Cerebellar nuclear complex (tissue), 1 donor: ENCODE measurements around the gene S100A10.

ENCODE experiments used
- DNase-seq, 2 experiments: peaks; one replicate each; lab custom pipeline; 2025; lab: John Stamatoyannopoulos, UW

The S100A10 gene

DNA sequence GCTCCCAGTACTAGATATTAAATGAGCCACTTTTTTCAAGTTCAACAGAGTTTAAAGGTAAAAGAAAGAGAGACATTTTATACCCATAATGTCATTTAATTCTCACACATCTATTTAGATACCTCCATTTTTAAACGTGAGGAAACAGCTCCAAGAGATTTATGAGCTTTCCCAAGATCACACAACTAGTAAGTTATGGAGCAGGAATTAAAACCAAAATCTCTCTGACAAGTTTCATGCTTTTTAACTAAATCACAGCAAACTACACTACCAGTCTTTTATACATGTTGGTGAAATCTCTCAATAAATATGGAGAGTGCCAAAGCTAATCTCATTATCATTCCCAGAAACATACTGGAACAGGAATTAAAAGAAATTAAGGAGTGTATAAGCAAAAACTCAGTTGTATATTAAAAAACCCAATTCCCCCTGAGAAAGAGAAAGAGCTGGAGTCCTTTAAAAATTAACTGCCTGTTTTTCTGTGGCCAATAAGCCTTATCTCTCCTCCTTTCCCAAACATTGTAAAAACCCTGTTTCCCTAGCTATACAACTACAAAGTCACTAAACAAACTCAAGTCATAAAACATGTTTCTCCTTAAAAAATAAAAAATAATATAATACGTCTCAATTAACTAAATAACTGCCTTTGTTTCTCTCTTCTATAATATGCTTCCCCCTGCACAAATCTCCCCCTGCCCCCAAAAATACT lies 57.6 kb downstream of the S100A10 start:
- DNase-seq = no peak

DNA sequence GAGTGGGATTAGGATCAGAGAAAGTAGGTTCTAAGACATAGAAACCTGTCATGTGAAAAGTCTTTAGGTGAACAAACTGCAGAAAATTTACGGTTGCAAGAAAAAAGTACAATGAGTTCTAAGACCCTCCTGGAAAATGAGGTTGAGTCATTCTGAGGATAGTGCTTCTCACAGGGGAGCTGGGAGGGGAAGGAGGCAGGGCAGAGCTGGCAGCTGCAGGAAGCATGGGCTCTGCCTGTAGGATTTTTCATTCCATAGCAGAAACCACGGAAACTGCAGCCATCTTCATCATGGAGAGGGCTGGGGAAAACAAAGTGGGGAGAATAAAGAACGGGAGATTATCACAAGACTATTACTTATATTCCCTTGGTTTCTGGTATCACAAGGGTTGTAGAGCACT lies 58.5 kb downstream of the S100A10 start:
- DNase-seq = no peak

DNA sequence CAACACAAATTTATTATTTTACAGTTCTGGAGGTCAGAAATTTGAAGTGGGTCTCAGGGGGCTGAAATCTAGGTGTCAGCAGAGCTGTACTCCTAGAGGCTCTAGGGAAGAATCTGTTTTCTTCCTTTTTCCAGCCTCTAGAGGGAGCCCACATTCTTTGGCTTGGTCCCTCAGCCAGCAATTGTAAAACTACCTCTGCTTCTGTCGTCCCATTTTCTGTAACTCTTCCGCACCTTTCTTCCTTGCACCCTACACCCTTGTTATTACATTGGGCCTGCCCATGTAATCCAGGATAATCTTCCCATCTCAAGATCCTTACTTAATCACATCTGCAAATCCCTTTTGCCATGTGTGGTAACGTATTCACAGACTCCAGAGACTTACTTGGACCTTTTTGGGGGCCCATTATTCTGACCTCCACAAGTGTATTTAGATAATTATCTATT lies 59.6 kb downstream of the S100A10 start:
- no peak for DNase-seq
